ENCODE data around the gene IDNK. TPM values are rescaled to one million over a fixed set of nuclear protein-coding genes. Genes with fewer than 3 reads are reported as not detected.

Gene IDNK
- total and polyA plus RNA-seq, 2 experiments from 2014 or later, result 10.5 to 11.1 TPM

GRCh38 chr9:83655433-83655832 lies 32.5 kb downstream of the IDNK start:
- TF ChIP-seq, protein P1, sequence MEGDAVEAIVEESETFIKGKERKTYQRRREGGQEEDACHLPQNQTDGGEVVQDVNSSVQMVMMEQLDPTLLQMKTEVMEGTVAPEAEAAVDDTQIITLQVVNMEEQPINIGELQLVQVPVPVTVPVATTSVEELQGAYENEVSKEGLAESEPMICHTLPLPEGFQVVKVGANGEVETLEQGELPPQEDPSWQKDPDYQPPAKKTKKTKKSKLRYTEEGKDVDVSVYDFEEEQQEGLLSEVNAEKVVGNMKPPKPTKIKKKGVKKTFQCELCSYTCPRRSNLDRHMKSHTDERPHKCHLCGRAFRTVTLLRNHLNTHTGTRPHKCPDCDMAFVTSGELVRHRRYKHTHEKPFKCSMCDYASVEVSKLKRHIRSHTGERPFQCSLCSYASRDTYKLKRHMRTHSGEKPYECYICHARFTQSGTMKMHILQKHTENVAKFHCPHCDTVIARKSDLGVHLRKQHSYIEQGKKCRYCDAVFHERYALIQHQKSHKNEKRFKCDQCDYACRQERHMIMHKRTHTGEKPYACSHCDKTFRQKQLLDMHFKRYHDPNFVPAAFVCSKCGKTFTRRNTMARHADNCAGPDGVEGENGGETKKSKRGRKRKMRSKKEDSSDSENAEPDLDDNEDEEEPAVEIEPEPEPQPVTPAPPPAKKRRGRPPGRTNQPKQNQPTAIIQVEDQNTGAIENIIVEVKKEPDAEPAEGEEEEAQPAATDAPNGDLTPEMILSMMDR (IDR thresholded peaks at IDR 0.05; ENCODE audit: poor library complexity), result no peak
- TF ChIP-seq EZH2 (IDR thresholded peaks at IDR 0.05; ENCODE audit: borderline replicate concordance) (no peak), EZH2phosphoT487 (IDR thresholded peaks at IDR 0.05; ENCODE audit: low read depth, severe bottlenecking, unreplicated experiment) (no peak)
- no peak overlapping the region for H3K4me3 ChIP-seq
- H2AFZ ChIP-seq, result no peak overlapping the region
- no peaks in the 10 kb centered on the region for H3K27me3 ChIP-seq
- H3K27ac ChIP-seq, result no peak overlapping the region
- H3K79me2 ChIP-seq, result peaks cover 7% of the 10 kb centered on the region
- DNase-seq (ENCODE audit: low spot score), result no peak
- peaks cover 3% of the 10 kb centered on the region for H4K20me1 ChIP-seq (ENCODE audit: insufficient read depth, poor library complexity, severe bottlenecking)
- no peaks in the 10 kb centered on the region for H3K4me1 ChIP-seq (ENCODE audit: insufficient read depth)
- WGBS (ENCODE audit: low lambda C conversion rate, missing lambda C conversion rate), result 95% methylated on average over 1 of the region's 1 CpG
- no peaks in the 10 kb centered on the region for H3K9me3 ChIP-seq (ENCODE audit: low read depth)
- no peak overlapping the region for H3K4me2 ChIP-seq
- no peaks in the 10 kb centered on the region for H3K36me3 ChIP-seq (replicated peaks; ENCODE audit: insufficient read depth, low read depth)
- no peaks in the 10 kb centered on the region for H3K9me2 ChIP-seq (replicated peaks; ENCODE audit: insufficient read depth)

DNA sequence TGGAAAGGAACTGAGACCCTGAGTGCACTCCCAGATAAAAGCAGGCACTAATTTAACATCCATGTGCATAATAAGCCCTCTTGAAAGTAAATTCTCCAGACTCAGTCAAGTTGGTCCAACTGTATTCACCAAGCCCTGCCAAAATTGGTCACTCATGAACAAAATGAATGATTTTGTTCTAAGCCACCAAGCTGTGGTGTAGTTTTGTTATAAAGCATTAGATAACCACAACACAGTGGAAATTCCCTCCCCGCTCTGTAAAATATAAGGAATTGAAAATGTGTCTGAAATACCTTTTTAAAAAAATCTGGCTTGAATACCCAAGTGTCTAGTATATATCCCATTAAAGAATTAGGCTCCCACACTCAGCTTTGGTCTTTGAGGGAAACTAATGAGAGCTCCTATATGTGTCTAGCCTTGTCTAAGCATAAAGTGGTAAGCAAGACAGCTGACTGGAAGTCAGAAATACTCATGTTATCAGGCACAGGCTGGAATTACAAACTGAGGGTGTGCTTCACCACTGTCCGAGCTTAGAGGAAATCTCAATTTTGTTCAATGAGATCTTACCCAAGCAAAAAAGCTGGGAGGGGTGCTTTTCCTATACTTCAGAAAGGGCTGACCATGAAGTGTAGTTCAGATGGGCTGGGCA lies 33.2 kb downstream of the IDNK start:
- Histone ChIP-seq H4K20me1 (ENCODE audit: insufficient read depth, poor library complexity, severe bottlenecking) (peaks cover 3% of the 10 kb centered on the region), H3K36me3 (replicated peaks; ENCODE audit: insufficient read depth, low read depth) (no peaks in the 10 kb centered on the region), H3K4me3 (no peak overlapping the region), H3K27me3 (no peaks in the 10 kb centered on the region), H3K4me1 (ENCODE audit: insufficient read depth) (no peaks in the 10 kb centered on the region), H2AFZ (no peak overlapping the region), H3K27ac (no peak overlapping the region), H3K9me3 (ENCODE audit: low read depth) (no peaks in the 10 kb centered on the region), H3K79me2 (peaks cover 10% of the 10 kb centered on the region), H3K9me2 (replicated peaks; ENCODE audit: insufficient read depth) (no peaks in the 10 kb centered on the region), H3K4me2 (no peak overlapping the region)
- WGBS (ENCODE audit: low lambda C conversion rate, missing lambda C conversion rate), result 94% methylated on average over 2 of the region's 2 CpGs
- TF ChIP-seq EZH2 (IDR thresholded peaks at IDR 0.05; ENCODE audit: borderline replicate concordance) (no peak), EZH2phosphoT487 (IDR thresholded peaks at IDR 0.05; ENCODE audit: low read depth, severe bottlenecking, unreplicated experiment) (no peak)
- TF ChIP-seq, protein P1 (IDR thresholded peaks at IDR 0.05; ENCODE audit: poor library complexity), result no peak
- DNase-seq (ENCODE audit: low spot score), result no peak

GRCh38 chr9:83656952-83657351 lies 34.0 kb downstream of the IDNK start:
- Histone ChIP-seq H4K20me1 (ENCODE audit: insufficient read depth, poor library complexity, severe bottlenecking) (peaks cover 3% of the 10 kb centered on the region), H3K4me3 (no peak overlapping the region), H2AFZ (no peak overlapping the region), H3K27ac (no peak overlapping the region), H3K79me2 (peaks cover 15% of the 10 kb centered on the region), H3K36me3 (replicated peaks; ENCODE audit: insufficient read depth, low read depth) (no peaks in the 10 kb centered on the region), H3K4me1 (ENCODE audit: insufficient read depth) (no peaks in the 10 kb centered on the region), H3K27me3 (no peaks in the 10 kb centered on the region), H3K9me3 (ENCODE audit: low read depth) (no peaks in the 10 kb centered on the region), H3K9me2 (replicated peaks; ENCODE audit: insufficient read depth) (no peaks in the 10 kb centered on the region), H3K4me2 (no peak overlapping the region)
- no peak for TF ChIP-seq EZH2 (IDR thresholded peaks at IDR 0.05; ENCODE audit: borderline replicate concordance)
- TF ChIP-seq, protein P1 (IDR thresholded peaks at IDR 0.05; ENCODE audit: poor library complexity), result no peak
- no peak for TF ChIP-seq EZH2phosphoT487 (IDR thresholded peaks at IDR 0.05; ENCODE audit: low read depth, severe bottlenecking, unreplicated experiment)
- 88% methylated on average over 6 of the region's 6 CpGs for WGBS (ENCODE audit: low lambda C conversion rate, missing lambda C conversion rate)
- no peak for DNase-seq (ENCODE audit: low spot score)
